Left lung (tissue), 14 donors: ENCODE data around the gene MCL1. TPM values are rescaled to one million over a fixed set of nuclear protein-coding genes. Genes with fewer than 3 reads are reported as not detected.
A peak's percentile ranks its signal among the peaks of the same experiment; 100 is the strongest.
"Not testable (repeated sequence)": the region's sequence is repeated elsewhere in the genome, so short reads cannot be mapped to it uniquely, and the experiment has no call there.

Experiments
- ATAC-seq: fragments of 200-7000 bp; cut with Tn5 transposase; one replicate; pipeline ENCODE4 v1.9.1; 2020; ENCODE audit warnings: moderate library complexity
- DNase-seq, 4 donors: peaks; one replicate each; pipeline ENCODE4 v3.0.0-alpha.2; 2013 to 2020
- H3K27ac ChIP-seq, 2 donors: fragments of 200-600 bp; sonication (generic) in 1 of 2; one replicate each; pipeline versions ENCODE4 v1.5.0 to v1.8.0; 2020 to 2021
- H3K27me3 ChIP-seq, 2 donors: fragments of 200-600 bp; sonication (generic) in 1 of 2; one replicate each; pipeline versions ENCODE4 v1.5.0 to v1.8.0; 2020 to 2021
- H3K36me3 ChIP-seq, 2 donors: fragments of 200-600 bp; sonication (generic) in 1 of 2; one replicate each; pipeline versions ENCODE4 v1.5.0 to v1.8.0; 2020 to 2021
- H3K4me1 ChIP-seq, 2 donors: fragments of 200-600 bp; one replicate each; pipeline ENCODE4 v1.8.0; 2021
- H3K4me3 ChIP-seq, 2 donors: fragments of 200-600 bp; sonication (generic) in 1 of 2; one replicate each; pipeline versions ENCODE4 v1.5.0 to v1.8.0; 2020 to 2021; ENCODE audit warnings: mild to moderate bottlenecking in 1 of 2
- H3K9me3 ChIP-seq, 2 donors: fragments of 200-600 bp; sonication (generic) in 1 of 2; one replicate each; pipeline versions ENCODE4 v1.5.0 to v1.8.0; 2020 to 2021
- CTCF ChIP-seq, 2 donors: fragments of 200-600 bp; sonication (generic) in 1 of 2; IDR thresholded peaks; one replicate each; pipeline versions ENCODE4 v1.5.0 to v1.8.0; 2021; ENCODE audit warnings: antibody characterized with exemption in 2 of 2
- intact Hi-C, 2 donors: fragments of 100-400 bp; cut with DNase I; formaldehyde crosslinking; loops; one replicate each; pipeline versions ENCODE4 v1.11.2 to v1.14.2; 2022
- long read RNA-seq, 12 donors: library from polyadenylated mRNA in 2 of 12; unstranded in 2 of 12; transcript quantifications; one replicate each; pipeline ENCODE4 v2.0.0 and lab custom pipeline, GENCODE V29; 2019 to 2026
- polyA plus RNA-seq, 6 donors: library from polyadenylated mRNA; unstranded; fragments of 120-200 nt; gene quantifications; one replicate each; pipeline ENCODE4 v1.2.1, GENCODE V29; 2013; ENCODE audit not compliant: insufficient read length in 6 of 6
- total RNA-seq, 2 donors: library from RNA; stranded (reverse); fragmentation: NEBNext Ultra II Directional; extraction: Animal tissue kit (Norgen Biotek cat#: 25700); gene quantifications; one replicate each; pipeline ENCODE4 v1.2.1, GENCODE V29; 2021
- donor health status: DM: no; HTN: yes; CAD: no.
- donor health status: DM: no; HTN: no; CAD: no.

The MCL1 gene
- total RNA-seq (100 to 1,000 TPM; 266 to 280 TPM), polyA plus RNA-seq (100 to 1,000 TPM; 114 to 260 (median 173) TPM)
- long read RNA-seq, donor 1, transcript MCL1-202 (3 exons, 3,932 nt), result major isoform, 38 of 85 reads
- long read RNA-seq, donor 1, partial matches to known transcripts, result 46 of 85 reads
- long read RNA-seq, donor 1, other reads (novel, unspliced or antisense), result 0 of 85 reads
- long read RNA-seq, donor 2, transcript MCL1-202 (3 exons, 3,932 nt), result major isoform, 24 of 27 reads
- long read RNA-seq, donor 2, partial matches to known transcripts, result 0 of 27 reads
- long read RNA-seq, donor 2, other reads (novel, unspliced or antisense), result 0 of 27 reads
- long read RNA-seq, donor 3, transcript MCL1-202 (3 exons, 3,932 nt), result major isoform, 23 of 28 reads
- long read RNA-seq, donor 3, partial matches to known transcripts, result 0 of 28 reads
- long read RNA-seq, donor 3, other reads (novel, unspliced or antisense), result 0 of 28 reads
- long read RNA-seq, donor 4, transcript MCL1-202 (3 exons, 3,932 nt), result major isoform, 15 of 17 reads
- long read RNA-seq, donor 4, partial matches to known transcripts, result 0 of 17 reads
- long read RNA-seq, donor 4, other reads (novel, unspliced or antisense), result 2 of 17 reads
- long read RNA-seq, donor 5, transcript MCL1-202 (3 exons, 3,932 nt), result major isoform, 20 of 24 reads
- long read RNA-seq, donor 5, partial matches to known transcripts, result 0 of 24 reads
- long read RNA-seq, donor 5, other reads (novel, unspliced or antisense), result 0 of 24 reads
- long read RNA-seq, donor 6, transcript MCL1-202 (3 exons, 3,932 nt), result major isoform, 24 of 29 reads
- long read RNA-seq, donor 6, partial matches to known transcripts, result 0 of 29 reads
- long read RNA-seq, donor 6, other reads (novel, unspliced or antisense), result 0 of 29 reads
- long read RNA-seq, donor 7, partial matches to known transcripts, result 0 of 3 reads
- long read RNA-seq, donor 7, other reads (novel, unspliced or antisense), result 0 of 3 reads
- long read RNA-seq, donor 8, transcript MCL1-202 (3 exons, 3,932 nt), result major isoform, 13 of 15 reads
- long read RNA-seq, donor 8, partial matches to known transcripts, result 0 of 15 reads
- long read RNA-seq, donor 8, other reads (novel, unspliced or antisense), result 0 of 15 reads
- long read RNA-seq, donor 9, result 0 reads
- long read RNA-seq, donor 10, transcript MCL1-202 (3 exons, 3,932 nt), result major isoform, 7 of 12 reads
- long read RNA-seq, donor 10, partial matches to known transcripts, result 0 of 12 reads
- long read RNA-seq, donor 10, other reads (novel, unspliced or antisense), result 2 of 12 reads
- long read RNA-seq, donor 11, transcript MCL1-202 (3 exons, 3,932 nt), result major isoform, 32 of 33 reads
- long read RNA-seq, donor 11, partial matches to known transcripts, result 0 of 33 reads
- long read RNA-seq, donor 11, other reads (novel, unspliced or antisense), result 0 of 33 reads
- long read RNA-seq, donor 12, transcript MCL1-202 (3 exons, 3,932 nt), result major isoform, 19 of 20 reads
- long read RNA-seq, donor 12, partial matches to known transcripts, result 0 of 20 reads
- long read RNA-seq, donor 12, other reads (novel, unspliced or antisense), result 0 of 20 reads

- no peak for TF ChIP-seq CTCF (IDR thresholded peaks at IDR 0.05)
- H3K27me3 ChIP-seq, result no peaks in the 10 kb centered on the region
- peak within 1 kb of the TSS; percentile 75 to 91 for H3K4me3 ChIP-seq
- intact Hi-C loops, result no loop called here
- peak; percentile 92 to 97 (median 96) for DNase-seq
- H3K27ac ChIP-seq, result peak within 1 kb of the TSS; percentile 99 to 100
- peak; percentile 89 for ATAC-seq
- peaks cover 0 to 41% of the 10 kb centered on the region in 2 donors for H3K36me3 ChIP-seq
- H3K4me1 ChIP-seq, result peaks cover 24 to 39% of the 10 kb centered on the region in 2 donors
- H3K9me3 ChIP-seq, result no peaks in the 10 kb centered on the region
Observed at GRCh38 chr1:150579110-150579944, at the start of gene MCL1. Gene MCL1 (minus strand): TSS chr1:150579610. CDS start chr1:150579530, 80 bp downstream.

GRCh38 chr1:150628766-150629114, 49.3 kb upstream of the MCL1 start:
- Histone ChIP-seq H3K36me3 (peaks cover 0 to 38% of the 10 kb centered on the region in 2 donors), H3K4me1 (peaks cover 8 to 45% of the 10 kb centered on the region in 2 donors), H3K9me3 (no peaks in the 10 kb centered on the region), H3K27ac (peak overlapping the region; percentile 97), H3K27me3 (no peaks in the 10 kb centered on the region), H3K4me3 (peak overlapping the region; percentile 69 to 79)
- ATAC-seq (no peak), DNase-seq (no peak)
- TF ChIP-seq CTCF (IDR thresholded peaks at IDR 0.05), result no peak
- intact Hi-C loops, result no loop called here

DNA sequence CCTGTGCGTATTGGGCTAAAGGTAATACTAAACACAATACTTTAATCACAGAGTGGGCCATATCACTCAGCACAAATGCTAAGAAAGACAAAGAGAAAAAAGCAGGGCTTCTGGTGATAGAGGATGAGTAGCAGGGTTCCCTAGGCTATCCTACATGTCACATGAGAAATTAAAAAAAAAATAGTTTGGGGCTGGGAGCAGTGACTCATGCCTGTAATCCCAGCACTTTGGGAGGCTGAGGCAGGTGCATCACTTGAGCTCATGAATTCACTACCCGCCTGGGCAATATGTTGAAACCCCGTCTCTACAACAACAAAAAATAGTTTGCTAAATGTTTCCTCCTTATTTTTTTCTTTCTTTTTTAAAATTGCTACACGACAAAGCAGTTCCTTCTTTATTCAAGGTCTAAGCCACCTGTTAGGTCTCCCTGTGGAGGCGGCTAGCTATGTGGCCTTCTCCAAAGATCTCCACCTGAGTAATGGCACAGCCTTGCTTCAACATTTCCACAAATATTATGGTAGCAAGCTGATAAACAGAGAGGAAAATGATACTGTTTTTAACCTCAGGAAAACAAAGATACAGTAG, 48.5 kb upstream of the MCL1 start:
- H3K27ac ChIP-seq, result peak overlapping the region; percentile 97
- peak overlapping the region; percentile 69 to 79 for H3K4me3 ChIP-seq
- no peak for TF ChIP-seq CTCF (IDR thresholded peaks at IDR 0.05)
- ATAC-seq (no peak), DNase-seq (no peak)
- H3K36me3 ChIP-seq, result peaks cover 0 to 46% of the 10 kb centered on the region in 2 donors
- H3K27me3 ChIP-seq, result no peaks in the 10 kb centered on the region
- H3K9me3 ChIP-seq, result no peaks in the 10 kb centered on the region
- intact Hi-C loops, result no loop called here
- peaks cover 12 to 52% of the 10 kb centered on the region in 2 donors for H3K4me1 ChIP-seq

GRCh38 chr1:150626150-150626549, 46.7 kb upstream of the MCL1 start:
- intact Hi-C loops, result no loop called here
- Histone ChIP-seq H3K4me3 (no peak overlapping the region), H3K4me1 (peaks cover 25 to 69% of the 10 kb centered on the region in 2 donors), H3K36me3 (peaks cover 0 to 62% of the 10 kb centered on the region in 2 donors), H3K9me3 (no peaks in the 10 kb centered on the region), H3K27ac (no peak overlapping the region), H3K27me3 (no peaks in the 10 kb centered on the region)
- DNase-seq (no peak), ATAC-seq (no peak)
- no peak for TF ChIP-seq CTCF (IDR thresholded peaks at IDR 0.05)

DNA sequence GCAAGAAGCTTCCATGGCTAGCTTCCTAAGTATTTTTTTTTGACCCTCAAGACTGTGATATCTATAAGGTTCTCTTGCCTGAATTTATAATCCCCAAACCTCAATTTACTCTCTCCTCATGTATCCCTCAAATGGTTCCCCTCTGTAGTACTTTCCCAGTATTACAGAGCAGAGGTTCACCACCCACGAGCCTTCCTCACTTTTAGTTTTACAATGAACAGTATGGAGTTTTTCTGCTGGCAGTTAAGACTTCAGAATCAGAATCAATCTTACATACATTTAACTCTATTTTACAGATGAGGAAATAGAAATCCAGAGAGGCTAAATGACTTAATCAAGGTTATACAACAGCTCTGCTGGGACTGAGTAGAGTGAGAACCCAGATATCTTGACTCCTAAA, 45.1 kb upstream of the MCL1 start:
- intact Hi-C loops, result loop anchor here in 1 of 2 donors (5.0 kb wide), 1 partner anchor 62 kb away; no protein-coding TSS in a partner anchor
- peak overlapping the region in 1 of 2 donors; percentile 53 for H3K27ac ChIP-seq
- H3K9me3 ChIP-seq, ATAC-seq, DNase-seq, H3K4me3 ChIP-seq, H3K27me3 ChIP-seq: not testable (repeated sequence)
- H3K4me1 ChIP-seq, result peaks cover 39 to 76% of the 10 kb centered on the region in 2 donors
- peaks cover 0 to 70% of the 10 kb centered on the region in 2 donors for H3K36me3 ChIP-seq

- not testable (repeated sequence) for H3K27me3 ChIP-seq, H3K9me3 ChIP-seq, H3K4me3 ChIP-seq, ATAC-seq, DNase-seq
- H3K36me3 ChIP-seq, result peaks cover 0 to 72% of the 10 kb centered on the region in 2 donors
- intact Hi-C loops, result loop anchor here in 1 of 2 donors (5.0 kb wide), 1 partner anchor 62 kb away; no protein-coding TSS in a partner anchor
- H3K4me1 ChIP-seq, result peaks cover 39 to 80% of the 10 kb centered on the region in 2 donors
- H3K27ac ChIP-seq, result peak overlapping the region in 1 of 2 donors; percentile 53
Observed at GRCh38 chr1:150624134-150624533, 44.7 kb upstream of the MCL1 start.
